GM21825 (cell line): Measurements from ENCODE around the gene COLQ.
"Not testable (repeated sequence)": the region's sequence is repeated elsewhere in the genome, so short reads cannot be mapped to it uniquely, and the experiment has no call there.

Source experiments
- ATAC-seq: cut with Tn5 transposase; IDR thresholded peaks from one replicate; pipeline ENCODE4 v1.9.1; 2021; ENCODE audit warnings: mild to moderate bottlenecking, moderate library complexity; ENCODE audit not compliant: unreplicated experiment

COLQ gene

GRCh38 chr3:15493436-15493835 is 28.1 kb downstream of the COLQ start:
- ATAC-seq = no peak

GRCh38 chr3:15492847-15493360 is 28.6 kb downstream of the COLQ start:
- no peak for ATAC-seq

- no peak for ATAC-seq
These were observed 30.4 kb downstream of the COLQ start for GRCh38 chr3:15491143-15491542.

GRCh38 chr3:15490158-15490557 is 31.3 kb downstream of the COLQ start:
- ATAC-seq = no peak

- no peak for ATAC-seq
These were observed 33.5 kb downstream of the COLQ start for GRCh38 chr3:15488002-15488401.

GRCh38 chr3:15486979-15487378 is 34.5 kb downstream of the COLQ start:
- no peak for ATAC-seq

- ATAC-seq = no peak
These were observed 35.5 kb downstream of the COLQ start for GRCh38 chr3:15486020-15486419.

- not testable (repeated sequence) for ATAC-seq
These were observed 37.0 kb downstream of the COLQ start for GRCh38 chr3:15484551-15484950.

- no peak for ATAC-seq
These were observed 41.9 kb downstream of the COLQ start for GRCh38 chr3:15479400-15480224.

GRCh38 chr3:15478640-15478979 is 42.9 kb downstream of the COLQ start:
- no peak for ATAC-seq

GRCh38 chr3:15477951-15478639 is 43.4 kb downstream of the COLQ start:
- no peak for ATAC-seq

GRCh38 chr3:15476378-15476777 is 45.1 kb downstream of the COLQ start:
- no peak for ATAC-seq

GRCh38 chr3:15475161-15475560 is 46.3 kb downstream of the COLQ start:
- ATAC-seq = no peak

- no peak for ATAC-seq
These were observed 49.6 kb downstream of the COLQ start for GRCh38 chr3:15471861-15472260.

GRCh38 chr3:15470849-15471248 is 50.7 kb downstream of the COLQ start:
- no peak for ATAC-seq

- ATAC-seq = no peak
These were observed 51.2 kb downstream of the COLQ start for GRCh38 chr3:15470261-15470660.

- no peak for ATAC-seq
These were observed 54.0 kb downstream of the COLQ start for GRCh38 chr3:15467227-15468181.

GRCh38 chr3:15465876-15466585 is 55.5 kb downstream of the COLQ start:
- ATAC-seq = no peak

GRCh38 chr3:15462451-15462850 is 59.1 kb downstream of the COLQ start:
- ATAC-seq = no peak

- ATAC-seq = no peak
These were observed 60.5 kb downstream of the COLQ start for GRCh38 chr3:15460891-15461531.
